CD14-positive monocyte (primary cell): Measurements from ENCODE around the gene TMEM237. TPM values are rescaled to one million over a fixed set of nuclear protein-coding genes. Genes with fewer than 3 reads are reported as not detected.

Source experiments
- DNase-seq, 3 donors: peaks; one replicate each; pipeline ENCODE4 v3.0.0-alpha.2; 2011 to 2022
- H2AFZ ChIP-seq: 2 replicates; pipeline ENCODE4 v1.6.0; 2012; ENCODE audit warnings: mild to moderate bottlenecking, low read depth, low read length, inconsistent platforms; ENCODE audit not compliant: insufficient read depth, poor library complexity, severe bottlenecking
- H3K27ac ChIP-seq, 2 donors: 1 replicate in 1 of 2; 2 replicates in 1 of 2; pipeline ENCODE4 v1.5.1; 2012 to 2013; ENCODE audit warnings: low read length in 2 of 2, control low read depth in 1 of 2, inconsistent platforms in 1 of 2, low read depth in 1 of 2, mild to moderate bottlenecking in 1 of 2
- H3K27me3 ChIP-seq, 2 donors: one replicate each; pipeline versions ENCODE4 v1.6.0 to v1.6.1; 2011 to 2013; ENCODE audit warnings: low read length in 2 of 2; ENCODE audit not compliant: control insufficient read depth in 2 of 2, insufficient read depth in 2 of 2
- H3K36me3 ChIP-seq, 2 donors: replicated peaks in 1 of 2; 1 replicate in 1 of 2; 2 replicates in 1 of 2; pipeline versions ENCODE4 v1.5.1 to v1.6.1; 2012 to 2013; ENCODE audit warnings: low read length in 2 of 2, control low read depth in 1 of 2, inconsistent platforms in 1 of 2, mild to moderate bottlenecking in 1 of 2; ENCODE audit not compliant: insufficient read depth in 2 of 2, control insufficient read depth in 1 of 2
- H3K4me1 ChIP-seq, 2 donors: 1 replicate in 1 of 2; 2 replicates in 1 of 2; pipeline versions ENCODE4 v1.5.1 to v1.6.1; 2012 to 2013; ENCODE audit warnings: low read length in 2 of 2, control low read depth in 1 of 2, inconsistent platforms in 1 of 2, mild to moderate bottlenecking in 1 of 2, moderate library complexity in 1 of 2; ENCODE audit not compliant: insufficient read depth in 2 of 2, control insufficient read depth in 1 of 2
- H3K4me2 ChIP-seq: replicated peaks from 2 replicates; pipeline ENCODE3; 2012; ENCODE audit warnings: low read length, moderate library complexity, mild to moderate bottlenecking; ENCODE audit not compliant: poor library complexity, severe bottlenecking; ENCODE audit errors: extremely low read depth
- H3K4me3 ChIP-seq, 3 experiments: fragments of 200-600 bp in 1 of 3; sonication (generic) in 1 of 3; replicated peaks in 1 of 3; 1 replicate in 2 of 3; 2 replicates in 1 of 3; pipeline ENCODE4 v1.5.1; 2011 to 2013; ENCODE audit warnings: low read length in 3 of 3, mild to moderate bottlenecking in 3 of 3, control low read depth in 2 of 3, low read depth in 2 of 3, inconsistent platforms in 1 of 3, moderate library complexity in 1 of 3
- H3K79me2 ChIP-seq: 2 replicates; pipeline ENCODE4 v1.6.0; 2012; ENCODE audit warnings: mild to moderate bottlenecking, control low read depth, inconsistent platforms, low read length, moderate library complexity; ENCODE audit not compliant: insufficient read depth
- H3K9ac ChIP-seq: 2 replicates; pipeline ENCODE4 v1.6.0; 2017; ENCODE audit warnings: low read length, mild to moderate bottlenecking; ENCODE audit not compliant: insufficient read depth, poor library complexity, severe bottlenecking
- H3K9me3 ChIP-seq, 2 donors: replicated peaks in 1 of 2; 1 replicate in 1 of 2; 2 replicates in 1 of 2; pipeline versions ENCODE4 v1.5.1 to v1.6.1; 2012 to 2013; ENCODE audit warnings: low read length in 2 of 2, control low read depth in 1 of 2; ENCODE audit not compliant: control insufficient read depth in 1 of 2, insufficient read depth in 1 of 2
- H4K20me1 ChIP-seq: 2 replicates; pipeline ENCODE4 v1.6.0; 2012; ENCODE audit warnings: mild to moderate bottlenecking, low read length, control low read depth, moderate library complexity; ENCODE audit not compliant: insufficient read depth
- H3K27ac Mint-ChIP-seq, 7 donors: one replicate each; pipeline ENCODE4 v1.8.0; 2020; ENCODE audit warnings: mild to moderate bottlenecking in 7 of 7, mixed read lengths in 7 of 7, moderate library complexity in 6 of 7, inconsistent platforms in 2 of 7
- H3K27me3 Mint-ChIP-seq, 3 donors: one replicate each; pipeline ENCODE4 v1.8.0; 2021 to 2022; ENCODE audit warnings: low read depth in 3 of 3, mild to moderate bottlenecking in 3 of 3, mixed read lengths in 3 of 3, moderate library complexity in 3 of 3, inconsistent platforms in 1 of 3
- H3K36me3 Mint-ChIP-seq, 2 donors: one replicate each; pipeline ENCODE4 v1.8.0; 2020; ENCODE audit warnings: mixed read lengths in 2 of 2, inconsistent platforms in 1 of 2, mild to moderate bottlenecking in 1 of 2
- H3K4me1 Mint-ChIP-seq: one replicate; pipeline ENCODE4 v1.8.0; 2020; ENCODE audit warnings: mild to moderate bottlenecking, mixed read lengths
- H3K4me3 Mint-ChIP-seq, 2 donors: one replicate each; pipeline ENCODE4 v1.8.0; 2020; ENCODE audit warnings: mild to moderate bottlenecking in 2 of 2, mixed read lengths in 2 of 2, moderate library complexity in 1 of 2
- H3K9me3 Mint-ChIP-seq, 7 donors: one replicate each; pipeline ENCODE4 v1.8.0; 2020 to 2022; ENCODE audit warnings: mixed read lengths in 7 of 7, mild to moderate bottlenecking in 6 of 7, moderate library complexity in 6 of 7, inconsistent platforms in 2 of 7
- WGBS: methylation state at CpG from one replicate; pipeline ENCODE4 v1.1.5; 2013; ENCODE audit warnings: missing lambda C conversion rate; ENCODE audit not compliant: insufficient coverage; 5-methylcytosine and 5-hydroxymethylcytosine counted together
- intact Hi-C, 2 donors: fragments of 100-400 bp; cut with micrococcal nuclease; formaldehyde crosslinking; loops; one replicate each; pipeline versions ENCODE4 v1.15.0 to v1.15.1; 2023
- polyA plus RNA-seq, 3 donors: library from polyadenylated mRNA; depleted of rRNA in 1 of 3; unstranded in 2 of 3; stranded (reverse) in 1 of 3; fragments of 300-500 nt in 2 of 3; fragments of >200 nt in 1 of 3; fragmentation: Illumina TruSeq in 2 of 3; gene quantifications; 1 replicate in 2 of 3; 2 replicates in 1 of 3; pipeline ENCODE4 v1.2.3, GENCODE V29; 2012 to 2021
- TF ChIP-seq, protein P1 (sequence below): fragments of 200-600 bp; IDR thresholded peaks from one replicate; pipeline ENCODE4 v1.8.0; 2022; ENCODE audit warnings: antibody characterized with exemption, mild to moderate bottlenecking

TMEM237 gene
- polyA plus RNA-seq, 3 donors: 0.33 to 1.0 (median 0.53) TPM

DNA sequence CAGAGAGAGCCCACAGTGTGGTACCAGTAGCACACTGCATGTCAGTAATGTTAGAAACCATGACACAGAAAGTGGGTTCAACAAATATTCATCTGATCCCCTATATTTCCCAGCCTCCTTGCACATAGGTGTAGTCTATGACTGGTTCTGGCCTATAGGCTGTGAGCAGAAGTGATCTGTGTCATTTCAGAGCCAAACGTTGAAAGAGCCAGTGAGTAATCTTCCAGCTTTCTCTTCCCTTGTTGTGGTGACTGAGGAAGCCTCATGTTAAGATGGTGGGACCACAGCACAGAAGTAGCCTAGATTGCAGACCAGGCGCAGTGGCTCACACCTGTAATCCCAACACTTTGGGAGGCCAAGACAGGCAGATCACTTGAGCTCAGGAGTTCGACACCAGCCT, 4.1 kb downstream of the TMEM237 start:
- Mint-ChIP-seq H3K9me3 (peaks cover 0 to 3% (median 0%) of the 10 kb centered on the region in 7 donors), H3K27ac (no peak overlapping the region), H3K36me3 (peaks cover 0 to 3% of the 10 kb centered on the region in 2 donors), H3K4me3 (no peak overlapping the region), H3K4me1 (peaks cover 12% of the 10 kb centered on the region), H3K27me3 (peaks cover 2 to 8% (median 3%) of the 10 kb centered on the region in 3 donors)
- Histone ChIP-seq H3K27ac (no peak overlapping the region), H3K9ac (no peak overlapping the region), H2AFZ (no peak overlapping the region), H3K4me1 (peaks cover 8 to 12% of the 10 kb centered on the region in 2 donors), H3K9me3 (no peaks in the 10 kb centered on the region), H3K27me3 (peaks cover 0 to 2% of the 10 kb centered on the region in 2 donors), H3K4me3 (no peak overlapping the region), H3K4me2 (no peak overlapping the region), H3K79me2 (no peaks in the 10 kb centered on the region), H3K36me3 (no peaks in the 10 kb centered on the region), H4K20me1 (no peaks in the 10 kb centered on the region)
- WGBS: 100% methylated on average over 2 of the region's 3 CpGs
- TF ChIP-seq, protein P1, sequence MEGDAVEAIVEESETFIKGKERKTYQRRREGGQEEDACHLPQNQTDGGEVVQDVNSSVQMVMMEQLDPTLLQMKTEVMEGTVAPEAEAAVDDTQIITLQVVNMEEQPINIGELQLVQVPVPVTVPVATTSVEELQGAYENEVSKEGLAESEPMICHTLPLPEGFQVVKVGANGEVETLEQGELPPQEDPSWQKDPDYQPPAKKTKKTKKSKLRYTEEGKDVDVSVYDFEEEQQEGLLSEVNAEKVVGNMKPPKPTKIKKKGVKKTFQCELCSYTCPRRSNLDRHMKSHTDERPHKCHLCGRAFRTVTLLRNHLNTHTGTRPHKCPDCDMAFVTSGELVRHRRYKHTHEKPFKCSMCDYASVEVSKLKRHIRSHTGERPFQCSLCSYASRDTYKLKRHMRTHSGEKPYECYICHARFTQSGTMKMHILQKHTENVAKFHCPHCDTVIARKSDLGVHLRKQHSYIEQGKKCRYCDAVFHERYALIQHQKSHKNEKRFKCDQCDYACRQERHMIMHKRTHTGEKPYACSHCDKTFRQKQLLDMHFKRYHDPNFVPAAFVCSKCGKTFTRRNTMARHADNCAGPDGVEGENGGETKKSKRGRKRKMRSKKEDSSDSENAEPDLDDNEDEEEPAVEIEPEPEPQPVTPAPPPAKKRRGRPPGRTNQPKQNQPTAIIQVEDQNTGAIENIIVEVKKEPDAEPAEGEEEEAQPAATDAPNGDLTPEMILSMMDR: no peak
- intact Hi-C loops: no loop called here
- no peak for DNase-seq

DNA sequence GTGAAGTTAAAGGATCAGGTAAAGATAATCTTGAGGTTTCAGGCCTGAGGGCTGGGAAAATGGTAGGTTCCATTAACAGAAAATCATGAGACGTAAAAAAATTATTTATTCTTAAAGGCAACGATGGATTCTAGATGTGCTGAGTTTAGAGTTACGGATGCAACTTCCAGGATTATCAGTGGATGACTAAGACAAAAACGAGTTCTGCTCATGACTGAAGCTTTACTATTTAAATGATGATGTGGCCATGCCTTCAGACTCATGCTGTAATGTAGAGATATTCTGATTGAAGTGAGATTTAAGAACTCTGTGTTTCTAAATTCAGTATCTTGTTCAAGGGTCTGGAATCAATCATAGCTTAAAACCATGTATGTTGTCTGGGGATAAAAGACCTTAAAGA, 5.0 kb downstream of the TMEM237 start:
- H4K20me1 ChIP-seq: no peaks in the 10 kb centered on the region
- no peak overlapping the region for H3K27ac ChIP-seq
- intact Hi-C loops: no loop called here
- H3K9ac ChIP-seq: no peak overlapping the region
- 58% methylated on average over 2 of the region's 4 CpGs for WGBS
- TF ChIP-seq, protein P1: no peak
- H3K36me3 ChIP-seq: no peaks in the 10 kb centered on the region
- peaks cover 0 to 3% (median 0%) of the 10 kb centered on the region in 7 donors for H3K9me3 Mint-ChIP-seq
- H3K4me1 ChIP-seq: peaks cover 4 to 5% of the 10 kb centered on the region in 2 donors
- H2AFZ ChIP-seq: no peak overlapping the region
- no peak overlapping the region for H3K4me3 ChIP-seq
- H3K9me3 ChIP-seq: no peaks in the 10 kb centered on the region
- no peak for DNase-seq
- no peaks in the 10 kb centered on the region for H3K27me3 ChIP-seq
- H3K36me3 Mint-ChIP-seq: peaks cover 0 to 5% of the 10 kb centered on the region in 2 donors
- no peak overlapping the region for H3K4me3 Mint-ChIP-seq
- H3K79me2 ChIP-seq: no peaks in the 10 kb centered on the region
- peaks cover 4% of the 10 kb centered on the region for H3K4me1 Mint-ChIP-seq
- no peak overlapping the region for H3K4me2 ChIP-seq
- H3K27ac Mint-ChIP-seq: no peak overlapping the region
- H3K27me3 Mint-ChIP-seq: peaks cover 0 to 2% (median 0%) of the 10 kb centered on the region in 3 donors
